ENCODE data around the gene KLHL29. TPM values are rescaled to one million over a fixed set of nuclear protein-coding genes. Genes with fewer than 3 reads are reported as not detected.

KLHL29 gene
- total and polyA plus RNA-seq, 10 of the 15 experiments (the other 5 are each of a cell fraction or from before 2014, with no cell fraction given): 1.4 to 19.5 (median 6.1) TPM

DNA sequence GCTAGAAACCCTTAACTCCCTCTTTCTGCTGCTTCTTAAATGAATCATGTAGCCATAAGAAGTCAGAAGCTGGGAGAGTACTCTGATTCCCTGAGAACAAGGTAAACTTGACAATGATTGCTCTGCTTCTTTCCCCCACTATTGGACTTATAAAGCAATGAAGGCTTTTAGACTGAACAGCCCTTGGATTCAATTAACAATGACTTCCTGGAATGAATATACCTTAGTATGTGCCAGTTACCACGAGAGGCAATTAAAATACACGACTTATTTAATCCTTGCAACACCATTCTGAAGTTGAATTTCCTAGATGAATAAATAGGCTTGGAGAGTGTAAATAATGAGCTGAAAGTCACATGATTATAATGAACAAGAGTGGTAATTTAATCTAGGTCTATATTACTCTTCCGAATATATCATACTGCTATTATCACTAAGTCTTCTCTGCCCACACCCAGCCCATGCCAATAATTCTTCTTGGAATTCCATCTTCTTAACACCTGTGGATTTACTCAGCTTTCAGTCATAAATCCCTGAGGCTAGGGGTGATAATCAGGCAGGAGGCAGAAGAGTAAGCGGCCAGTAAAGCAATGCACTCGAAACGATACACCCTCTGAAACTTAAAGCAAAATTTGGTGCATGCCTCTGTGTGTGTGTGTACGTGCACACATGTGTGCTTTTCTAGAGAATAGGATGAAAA is 371.8 kb downstream of the KLHL29 start:
- Histone ChIP-seq H3K79me2 (ENCODE audit: control insufficient read depth, insufficient read depth, low read length) (no peaks in the 10 kb centered on the region), H3K9ac (ENCODE audit: control insufficient read depth, insufficient read depth, low read length) (no peak overlapping the region), H3K9me3 (replicated peaks; ENCODE audit: control insufficient read depth, insufficient read depth, low read length) (no peaks in the 10 kb centered on the region), H4K20me1 (ENCODE audit: control insufficient read depth, insufficient read depth) (no peaks in the 10 kb centered on the region), H3K4me2 (ENCODE audit: control insufficient read depth, insufficient read depth) (no peak overlapping the region), H3K27me3 (replicated peaks in 1 of 2; ENCODE audit: control insufficient read depth in 2 of 2, insufficient read depth in 2 of 2, low read length in 1 of 2) (no peaks in the 10 kb centered on the region), H2AFZ (ENCODE audit: control insufficient read depth, low read depth, low read length) (no peak overlapping the region), H3K27ac (ENCODE audit: control insufficient read depth, insufficient read depth) (no peak overlapping the region), H3K36me3 (ENCODE audit: control insufficient read depth in 2 of 2, insufficient read depth in 2 of 2, low read length in 1 of 2) (peaks cover 0 to 24% of the 10 kb centered on the region in 2 experiments), H3K4me1 (ENCODE audit: control insufficient read depth, insufficient read depth, low read length) (no peaks in the 10 kb centered on the region), H3K4me3 (no peak overlapping the region)
- no TSS peak for BruUV-seq (replicated peaks)
- CTCF ChIA-PET: interaction anchor here (2.1 kb wide), 1 partner anchor 8 kb away, joined by 6 read pairs; no protein-coding TSS in a partner anchor
- in situ Hi-C loops (cut with MboI) (no loop called here), intact Hi-C loops (cut with micrococcal nuclease; ENCODE audit: unreplicated experiment) (no loop called here)
- DNase-seq (ENCODE audit: low read depth, low spot score): no peak
- no peak for FAIRE-seq
- SMC1A ChIA-PET (ENCODE audit: uncharacterized antibody, unreplicated experiment): interaction anchor here (0.5 to 1.3 kb wide), 3 partner anchors 10 to 140 kb away, joined by 3 read pairs; no protein-coding TSS in a partner anchor
- no peak for TF ChIP-seq CBX3 (IDR thresholded peaks at IDR 0.05; ENCODE audit: borderline replicate concordance, low read depth)
- TF ChIP-seq ESRRA (IDR thresholded peaks at IDR 0.05; ENCODE audit: low read length): no peak
- TF ChIP-seq, protein P1, sequence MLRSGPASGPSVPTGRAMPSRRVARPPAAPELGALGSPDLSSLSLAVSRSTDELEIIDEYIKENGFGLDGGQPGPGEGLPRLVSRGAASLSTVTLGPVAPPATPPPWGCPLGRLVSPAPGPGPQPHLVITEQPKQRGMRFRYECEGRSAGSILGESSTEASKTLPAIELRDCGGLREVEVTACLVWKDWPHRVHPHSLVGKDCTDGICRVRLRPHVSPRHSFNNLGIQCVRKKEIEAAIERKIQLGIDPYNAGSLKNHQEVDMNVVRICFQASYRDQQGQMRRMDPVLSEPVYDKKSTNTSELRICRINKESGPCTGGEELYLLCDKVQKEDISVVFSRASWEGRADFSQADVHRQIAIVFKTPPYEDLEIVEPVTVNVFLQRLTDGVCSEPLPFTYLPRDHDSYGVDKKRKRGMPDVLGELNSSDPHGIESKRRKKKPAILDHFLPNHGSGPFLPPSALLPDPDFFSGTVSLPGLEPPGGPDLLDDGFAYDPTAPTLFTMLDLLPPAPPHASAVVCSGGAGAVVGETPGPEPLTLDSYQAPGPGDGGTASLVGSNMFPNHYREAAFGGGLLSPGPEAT (IDR thresholded peaks at IDR 0.05; ENCODE audit: low read depth): no peak
- no peak for TF ChIP-seq SMARCA5 (IDR thresholded peaks at IDR 0.05)
- no peak for TF ChIP-seq RAD51 (IDR thresholded peaks at IDR 0.05)
- no peak for TF ChIP-seq LARP7 (IDR thresholded peaks at IDR 0.05)
- TF ChIP-seq SIN3A (IDR thresholded peaks at IDR 0.05; ENCODE audit: low read depth, low read length): no peak
- TF ChIP-seq EED (IDR thresholded peaks at IDR 0.05; ENCODE audit: low read depth): no peak
- TF ChIP-seq HCFC1 (IDR thresholded peaks at IDR 0.05; ENCODE audit: low read length): no peak
- no peak for TF ChIP-seq KDM1A (IDR thresholded peaks at IDR 0.05; ENCODE audit: borderline replicate concordance)
- no peak for TF ChIP-seq RELA (IDR thresholded peaks at IDR 0.05; ENCODE audit: borderline replicate concordance, partially characterized antibody)
- no peak for TF ChIP-seq NFYB (IDR thresholded peaks at IDR 0.05; ENCODE audit: insufficient read depth, low read depth, low read length)
- TF ChIP-seq, protein P2, sequence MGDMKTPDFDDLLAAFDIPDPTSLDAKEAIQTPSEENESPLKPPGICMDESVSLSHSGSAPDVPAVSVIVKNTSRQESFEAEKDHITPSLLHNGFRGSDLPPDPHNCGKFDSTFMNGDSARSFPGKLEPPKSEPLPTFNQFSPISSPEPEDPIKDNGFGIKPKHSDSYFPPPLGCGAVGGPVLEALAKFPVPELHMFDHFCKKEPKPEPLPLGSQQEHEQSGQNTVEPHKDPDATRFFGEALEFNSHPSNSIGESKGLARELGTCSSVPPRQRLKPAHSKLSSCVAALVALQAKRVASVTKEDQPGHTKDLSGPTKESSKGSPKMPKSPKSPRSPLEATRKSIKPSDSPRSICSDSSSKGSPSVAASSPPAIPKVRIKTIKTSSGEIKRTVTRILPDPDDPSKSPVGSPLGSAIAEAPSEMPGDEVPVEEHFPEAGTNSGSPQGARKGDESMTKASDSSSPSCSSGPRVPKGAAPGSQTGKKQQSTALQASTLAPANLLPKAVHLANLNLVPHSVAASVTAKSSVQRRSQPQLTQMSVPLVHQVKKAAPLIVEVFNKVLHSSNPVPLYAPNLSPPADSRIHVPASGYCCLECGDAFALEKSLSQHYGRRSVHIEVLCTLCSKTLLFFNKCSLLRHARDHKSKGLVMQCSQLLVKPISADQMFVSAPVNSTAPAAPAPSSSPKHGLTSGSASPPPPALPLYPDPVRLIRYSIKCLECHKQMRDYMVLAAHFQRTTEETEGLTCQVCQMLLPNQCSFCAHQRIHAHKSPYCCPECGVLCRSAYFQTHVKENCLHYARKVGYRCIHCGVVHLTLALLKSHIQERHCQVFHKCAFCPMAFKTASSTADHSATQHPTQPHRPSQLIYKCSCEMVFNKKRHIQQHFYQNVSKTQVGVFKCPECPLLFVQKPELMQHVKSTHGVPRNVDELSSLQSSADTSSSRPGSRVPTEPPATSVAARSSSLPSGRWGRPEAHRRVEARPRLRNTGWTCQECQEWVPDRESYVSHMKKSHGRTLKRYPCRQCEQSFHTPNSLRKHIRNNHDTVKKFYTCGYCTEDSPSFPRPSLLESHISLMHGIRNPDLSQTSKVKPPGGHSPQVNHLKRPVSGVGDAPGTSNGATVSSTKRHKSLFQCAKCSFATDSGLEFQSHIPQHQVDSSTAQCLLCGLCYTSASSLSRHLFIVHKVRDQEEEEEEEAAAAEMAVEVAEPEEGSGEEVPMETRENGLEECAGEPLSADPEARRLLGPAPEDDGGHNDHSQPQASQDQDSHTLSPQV (IDR thresholded peaks at IDR 0.05): no peak
- TF ChIP-seq SMC3 (IDR thresholded peaks at IDR 0.05; ENCODE audit: borderline replicate concordance, low read length): no peak
- TF ChIP-seq EZH2 (IDR thresholded peaks at IDR 0.05; ENCODE audit: borderline replicate concordance, control insufficient read depth, low read depth, low read length): no peak
- TF ChIP-seq TCF3 (IDR thresholded peaks at IDR 0.05; ENCODE audit: borderline replicate concordance, insufficient read depth, low read depth, low read length): no peak
- no peak for TF ChIP-seq CBX5 (IDR thresholded peaks at IDR 0.05; ENCODE audit: low read depth)
- TF ChIP-seq ZZZ3 (IDR thresholded peaks at IDR 0.05; ENCODE audit: control insufficient read depth, insufficient read length, low read depth): no peak
- TF ChIP-seq NFIC (IDR thresholded peaks at IDR 0.05; ENCODE audit: low read depth, low read length): no peak
- RAD21 ChIA-PET (ENCODE audit: unreplicated experiment): no interaction called here
- POLR2A ChIA-PET: no interaction called here
- ATAC-seq: no peak
- WGBS (ENCODE audit: insufficient coverage, insufficient replicate concordance, low lambda C conversion rate, missing lambda C conversion rate): 100% methylated on average over 7 of the region's 7 CpGs
